Measurements from ENCODE around the gene TMEM51.

The TMEM51 gene

DNA sequence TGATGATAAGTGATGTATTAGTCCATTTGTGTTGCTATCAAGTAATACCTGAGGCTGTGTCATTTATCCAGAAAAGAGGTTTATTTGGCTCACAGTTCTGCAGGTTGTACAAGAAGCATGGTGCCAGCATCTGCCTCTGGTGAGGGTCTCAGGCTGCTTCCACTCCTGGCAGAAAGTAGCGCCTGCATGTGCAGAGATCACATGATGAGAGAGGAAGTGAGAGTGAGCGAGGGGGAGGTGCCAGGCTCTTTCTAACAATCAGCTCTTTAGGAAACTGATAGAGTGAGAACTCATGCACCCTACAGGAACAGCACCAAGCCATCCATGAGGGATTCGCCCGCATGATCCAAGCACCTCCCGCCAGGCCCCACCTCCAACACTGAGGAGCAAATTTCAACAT lies 91.3 kb downstream of the TMEM51 start:
- peaks cover 10% of the 10 kb centered on the region for H3K4me1 ChIP-seq (ENCODE audit: insufficient read depth, poor library complexity, severe bottlenecking)
- no peak for DNase-seq (ENCODE audit: low spot score)
- ATAC-seq (ENCODE audit: low read depth), result no peak
- no peaks in the 10 kb centered on the region for H3K36me3 ChIP-seq (ENCODE audit: low read depth)
- H3K4me3 ChIP-seq (ENCODE audit: severe bottlenecking), result no peak overlapping the region
- no peaks in the 10 kb centered on the region for H3K9me3 ChIP-seq (ENCODE audit: severe bottlenecking)
- TF ChIP-seq, protein P1, sequence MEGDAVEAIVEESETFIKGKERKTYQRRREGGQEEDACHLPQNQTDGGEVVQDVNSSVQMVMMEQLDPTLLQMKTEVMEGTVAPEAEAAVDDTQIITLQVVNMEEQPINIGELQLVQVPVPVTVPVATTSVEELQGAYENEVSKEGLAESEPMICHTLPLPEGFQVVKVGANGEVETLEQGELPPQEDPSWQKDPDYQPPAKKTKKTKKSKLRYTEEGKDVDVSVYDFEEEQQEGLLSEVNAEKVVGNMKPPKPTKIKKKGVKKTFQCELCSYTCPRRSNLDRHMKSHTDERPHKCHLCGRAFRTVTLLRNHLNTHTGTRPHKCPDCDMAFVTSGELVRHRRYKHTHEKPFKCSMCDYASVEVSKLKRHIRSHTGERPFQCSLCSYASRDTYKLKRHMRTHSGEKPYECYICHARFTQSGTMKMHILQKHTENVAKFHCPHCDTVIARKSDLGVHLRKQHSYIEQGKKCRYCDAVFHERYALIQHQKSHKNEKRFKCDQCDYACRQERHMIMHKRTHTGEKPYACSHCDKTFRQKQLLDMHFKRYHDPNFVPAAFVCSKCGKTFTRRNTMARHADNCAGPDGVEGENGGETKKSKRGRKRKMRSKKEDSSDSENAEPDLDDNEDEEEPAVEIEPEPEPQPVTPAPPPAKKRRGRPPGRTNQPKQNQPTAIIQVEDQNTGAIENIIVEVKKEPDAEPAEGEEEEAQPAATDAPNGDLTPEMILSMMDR (IDR thresholded peaks at IDR 0.05; ENCODE audit: poor library complexity, severe bottlenecking), result no peak
- no peak overlapping the region for H3K27ac ChIP-seq (ENCODE audit: poor library complexity, severe bottlenecking)
- no peaks in the 10 kb centered on the region for H3K27me3 ChIP-seq (ENCODE audit: insufficient read depth, poor library complexity, severe bottlenecking)

DNA sequence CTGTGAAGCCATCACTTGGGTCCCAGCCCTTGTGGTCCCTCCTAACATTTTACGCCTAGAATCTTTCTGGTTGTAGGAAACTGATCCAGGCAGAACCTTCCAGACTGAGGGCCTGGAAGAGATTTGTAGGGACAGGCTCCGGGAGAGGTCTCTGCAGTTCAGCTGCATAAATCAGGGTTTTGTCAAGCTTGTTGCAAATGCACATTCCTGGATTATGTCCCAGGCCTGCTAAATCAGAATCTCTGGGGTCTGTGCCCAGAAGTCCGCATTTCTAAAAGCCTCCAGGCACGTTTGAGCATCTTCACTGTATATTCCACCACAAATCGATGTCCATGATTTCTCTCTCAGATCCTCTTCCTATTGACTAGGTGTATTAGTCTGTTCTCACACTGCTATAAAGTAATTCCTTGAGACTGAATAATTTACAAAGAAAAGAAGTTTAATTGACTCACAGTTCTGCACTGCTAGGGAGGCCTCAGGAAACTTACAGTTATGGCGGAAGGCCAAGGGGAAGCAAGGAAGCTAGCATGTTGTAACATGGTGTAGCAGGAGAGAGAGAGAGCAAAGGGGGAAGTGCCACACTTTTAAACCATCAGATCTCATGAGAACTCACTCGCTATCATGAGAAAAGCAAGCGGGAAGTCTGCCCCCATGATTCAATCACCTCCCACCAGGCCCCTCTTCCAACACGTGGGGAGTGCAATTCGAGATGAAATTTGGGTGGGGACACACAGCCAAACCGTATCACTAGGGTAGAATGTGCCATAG lies 92.2 kb downstream of the TMEM51 start:
- Histone ChIP-seq H3K4me1 (ENCODE audit: insufficient read depth, poor library complexity, severe bottlenecking) (peaks cover 10% of the 10 kb centered on the region), H3K4me3 (ENCODE audit: severe bottlenecking) (no peak overlapping the region), H3K9me3 (ENCODE audit: severe bottlenecking) (no peaks in the 10 kb centered on the region), H3K27me3 (ENCODE audit: insufficient read depth, poor library complexity, severe bottlenecking) (no peaks in the 10 kb centered on the region), H3K36me3 (ENCODE audit: low read depth) (no peaks in the 10 kb centered on the region), H3K27ac (ENCODE audit: poor library complexity, severe bottlenecking) (peak overlapping the region; percentile 32)
- TF ChIP-seq, protein P1 (IDR thresholded peaks at IDR 0.05; ENCODE audit: poor library complexity, severe bottlenecking), result no peak
- no peak for DNase-seq (ENCODE audit: low spot score)
- 0 out of 3 replicates have a peak, but pooled peaks have one; percentile 27 for ATAC-seq (ENCODE audit: low read depth)

DNA sequence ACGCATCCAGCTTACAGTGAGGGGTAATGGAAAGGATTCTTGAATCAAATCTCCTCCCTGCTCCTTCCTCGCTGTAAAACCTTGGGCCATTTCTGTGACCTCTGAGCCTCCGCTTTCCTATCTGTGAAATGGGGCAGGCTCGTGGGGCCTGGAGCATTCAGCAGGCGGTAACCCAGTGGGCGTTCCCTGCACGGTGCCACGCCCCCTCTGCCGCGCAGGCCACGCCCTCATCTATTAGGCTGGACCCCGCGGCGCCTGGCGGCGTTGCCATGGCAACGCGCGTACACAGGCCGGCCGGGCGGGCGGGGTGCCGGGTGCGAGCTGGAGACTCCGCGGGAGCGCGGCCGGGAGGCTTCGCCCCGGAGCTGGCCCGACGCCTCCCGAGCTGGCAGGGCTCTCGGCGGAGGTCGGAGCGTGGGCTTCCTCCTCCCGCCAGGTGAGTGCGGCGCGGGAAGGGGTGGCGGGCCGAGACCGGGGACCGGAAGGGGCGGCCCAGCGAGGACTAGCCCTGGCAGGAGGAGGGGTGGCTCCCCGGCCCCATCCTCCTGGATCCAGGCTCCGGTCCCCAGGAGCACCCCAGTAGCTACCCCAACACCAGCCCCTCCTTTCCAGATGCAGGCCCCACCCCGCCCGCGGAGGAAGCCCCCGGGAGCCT lies 93.5 kb downstream of the TMEM51 start, which contains the start of gene FHAD1:
FHAD1 (plus strand) TSS at position 264 of the 655 bp plus-strand sequence. CDS start 4,562 bp downstream, outside the sequence.
- H3K4me1 ChIP-seq (ENCODE audit: insufficient read depth, poor library complexity, severe bottlenecking), result peaks cover 10% of the 10 kb centered on the region
- ATAC-seq (ENCODE audit: low read depth) (peak; percentile 77), DNase-seq (ENCODE audit: low spot score) (no peak)
- peak within 1 kb of the TSS; percentile 32 for H3K27ac ChIP-seq (ENCODE audit: poor library complexity, severe bottlenecking)
- H3K4me3 ChIP-seq (ENCODE audit: severe bottlenecking), result peak within 1 kb of the TSS; percentile 38
- no peaks in the 10 kb centered on the region for H3K9me3 ChIP-seq (ENCODE audit: severe bottlenecking)
- H3K36me3 ChIP-seq (ENCODE audit: low read depth), result no peaks in the 10 kb centered on the region
- no peaks in the 10 kb centered on the region for H3K27me3 ChIP-seq (ENCODE audit: insufficient read depth, poor library complexity, severe bottlenecking)
- TF ChIP-seq, protein P1 (IDR thresholded peaks at IDR 0.05; ENCODE audit: poor library complexity, severe bottlenecking), result no peak

DNA sequence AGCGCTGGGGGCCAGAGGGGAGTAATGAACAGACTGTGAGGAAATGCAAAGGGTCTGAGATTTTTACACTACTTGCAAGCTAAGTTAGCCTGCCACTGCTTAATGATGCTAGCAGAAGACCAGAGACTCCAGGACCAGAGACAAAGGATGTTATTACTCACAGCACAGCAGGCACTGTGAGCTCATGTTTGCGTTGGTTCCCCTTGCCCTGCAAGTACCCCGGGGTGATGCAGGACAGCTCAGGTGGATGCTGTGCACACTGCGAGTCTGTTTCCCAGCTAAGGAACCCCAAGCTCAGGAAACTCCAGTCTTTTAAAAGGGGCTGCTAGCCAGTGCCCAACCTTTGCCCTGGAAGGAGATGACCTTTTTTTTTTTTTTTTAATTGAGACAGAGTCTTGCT lies 94.7 kb downstream of the TMEM51 start:
- no peak overlapping the region for H3K27ac ChIP-seq (ENCODE audit: poor library complexity, severe bottlenecking)
- ATAC-seq (ENCODE audit: low read depth), result no peak
- peak; percentile 10 for DNase-seq (ENCODE audit: low spot score)
- no peaks in the 10 kb centered on the region for H3K9me3 ChIP-seq (ENCODE audit: severe bottlenecking)
- no peak overlapping the region for H3K4me3 ChIP-seq (ENCODE audit: severe bottlenecking)
- no peaks in the 10 kb centered on the region for H3K36me3 ChIP-seq (ENCODE audit: low read depth)
- TF ChIP-seq, protein P1 (IDR thresholded peaks at IDR 0.05; ENCODE audit: poor library complexity, severe bottlenecking), result no peak
- H3K4me1 ChIP-seq (ENCODE audit: insufficient read depth, poor library complexity, severe bottlenecking), result peaks cover 10% of the 10 kb centered on the region
- no peaks in the 10 kb centered on the region for H3K27me3 ChIP-seq (ENCODE audit: insufficient read depth, poor library complexity, severe bottlenecking)
